ENCODE results near the gene PIK3C2G. TPM values are rescaled to one million over a fixed set of nuclear protein-coding genes. Genes with fewer than 3 reads are reported as not detected.

Gene PIK3C2G
- total RNA-seq, 1 experiment from 2014 or later, result not detected

- Histone ChIP-seq H2BK15ac (ENCODE audit: low read depth, low read length) (no peak overlapping the region), H2AFZ (ENCODE audit: low read length) (no peak overlapping the region), H2AK5ac (ENCODE audit: insufficient read length, low read length) (no peak overlapping the region), H4K91ac (ENCODE audit: insufficient read length, low read depth, low read length) (no peak overlapping the region), H4K20me1 (ENCODE audit: control insufficient read depth, insufficient read depth, insufficient read length) (no peaks in the 10 kb centered on the region), H3K9me3 (ENCODE audit: control insufficient read depth, low read depth, low read length) (peaks cover 6% of the 10 kb centered on the region), H4K8ac (replicated peaks; ENCODE audit: insufficient read length, low read depth, low read length) (no peak overlapping the region), H3K23ac (ENCODE audit: insufficient read length, low read depth, low read length) (no peak overlapping the region), H3K9ac (ENCODE audit: extremely low read depth, insufficient read length, low read length) (no peak overlapping the region), H3K56ac (ENCODE audit: insufficient read length, low read depth, low read length) (no peak overlapping the region), H4K5ac (ENCODE audit: insufficient read length, low read depth, low read length) (no peak overlapping the region), H3K14ac (ENCODE audit: insufficient read depth, low read length) (no peak overlapping the region), H3K4ac (ENCODE audit: low read depth, low read length) (no peak overlapping the region), H3K23me2 (ENCODE audit: insufficient read length, low read depth, low read length, poor library complexity, severe bottlenecking) (no peaks in the 10 kb centered on the region), H3K27me3 (ENCODE audit: insufficient read depth, low read length) (no peaks in the 10 kb centered on the region), H2BK20ac (ENCODE audit: low read depth, low read length, poor library complexity, severe bottlenecking) (no peak overlapping the region), H3K4me1 (ENCODE audit: insufficient read depth, low read length) (no peaks in the 10 kb centered on the region), H3K79me1 (ENCODE audit: insufficient read depth, low read depth, low read length, poor library complexity, severe bottlenecking) (no peaks in the 10 kb centered on the region), H3K18ac (ENCODE audit: insufficient read length, low read depth, low read length) (no peak overlapping the region), H3K27ac (ENCODE audit: insufficient read length, low read depth, low read length) (no peak overlapping the region), H2BK120ac (ENCODE audit: low read depth, low read length, poor library complexity, severe bottlenecking) (no peak overlapping the region), H3K4me2 (ENCODE audit: insufficient read depth, insufficient read length, low read length) (no peak overlapping the region), H2BK12ac (ENCODE audit: insufficient read length, low read depth, low read length) (no peak overlapping the region), H3K79me2 (ENCODE audit: insufficient read depth, low read length) (no peaks in the 10 kb centered on the region; the same call in 1 of the 2 replicates), H3T11ph (ENCODE audit: low read length) (no peak overlapping the region), H2BK5ac (ENCODE audit: insufficient read length, low read length) (no peak overlapping the region)
- DNase-seq, result no peak
- H3K4me1 Mint-ChIP-seq, result no peaks in the 10 kb centered on the region
- peaks cover 5 to 20% (median 6%) of the 10 kb centered on the region in 3 experiments; a peak in 5 of 7 replicates for H3K36me3 Mint-ChIP-seq (ENCODE audit: insufficient read depth in 1 of 3, low read depth in 3 of 3)
- no peaks in the 10 kb centered on the region for H3K27me3 Mint-ChIP-seq (ENCODE audit: low read depth)
- H3K4me3 Mint-ChIP-seq, result no peak overlapping the region
- peaks cover 11 to 20% of the 10 kb centered on the region in 2 experiments for H3K9me3 Mint-ChIP-seq
- TF ChIP-seq, protein P1, sequence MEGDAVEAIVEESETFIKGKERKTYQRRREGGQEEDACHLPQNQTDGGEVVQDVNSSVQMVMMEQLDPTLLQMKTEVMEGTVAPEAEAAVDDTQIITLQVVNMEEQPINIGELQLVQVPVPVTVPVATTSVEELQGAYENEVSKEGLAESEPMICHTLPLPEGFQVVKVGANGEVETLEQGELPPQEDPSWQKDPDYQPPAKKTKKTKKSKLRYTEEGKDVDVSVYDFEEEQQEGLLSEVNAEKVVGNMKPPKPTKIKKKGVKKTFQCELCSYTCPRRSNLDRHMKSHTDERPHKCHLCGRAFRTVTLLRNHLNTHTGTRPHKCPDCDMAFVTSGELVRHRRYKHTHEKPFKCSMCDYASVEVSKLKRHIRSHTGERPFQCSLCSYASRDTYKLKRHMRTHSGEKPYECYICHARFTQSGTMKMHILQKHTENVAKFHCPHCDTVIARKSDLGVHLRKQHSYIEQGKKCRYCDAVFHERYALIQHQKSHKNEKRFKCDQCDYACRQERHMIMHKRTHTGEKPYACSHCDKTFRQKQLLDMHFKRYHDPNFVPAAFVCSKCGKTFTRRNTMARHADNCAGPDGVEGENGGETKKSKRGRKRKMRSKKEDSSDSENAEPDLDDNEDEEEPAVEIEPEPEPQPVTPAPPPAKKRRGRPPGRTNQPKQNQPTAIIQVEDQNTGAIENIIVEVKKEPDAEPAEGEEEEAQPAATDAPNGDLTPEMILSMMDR (conservative IDR thresholded peaks at IDR 0.05), result no peak
- no peak overlapping the region for H3K27ac Mint-ChIP-seq
Observed at GRCh38 chr12:18375131-18375530, 113.8 kb downstream of the PIK3C2G start.
